Astrocyte of the spinal cord (primary cell): ENCODE results near the gene TOB1.
"Not testable (repeated sequence)": the region's sequence is repeated elsewhere in the genome, so short reads cannot be mapped to it uniquely, and the experiment has no call there.

Source experiments
- DNase-seq: peaks from one replicate; pipeline ENCODE4 v3.0.0; 2011; ENCODE audit warnings: low read depth, low spot score
- H3K4me3 ChIP-seq: 2 replicates; pipeline ENCODE4 v1.5.1; 2011; ENCODE audit warnings: low read depth, mild to moderate bottlenecking, low read length, moderate library complexity
- in situ Hi-C: cut with HindIII; loops from 2 replicates; pipeline ENCODE4 v1.10.0; 2017; ENCODE audit warnings: low sequenced_read_pairs
- TF ChIP-seq, protein P1 (sequence below): IDR thresholded peaks from 2 replicates; pipeline ENCODE4 v1.5.1; 2012; ENCODE audit warnings: low read depth, mild to moderate bottlenecking, low read length, inconsistent platforms

TOB1 gene

DNA sequence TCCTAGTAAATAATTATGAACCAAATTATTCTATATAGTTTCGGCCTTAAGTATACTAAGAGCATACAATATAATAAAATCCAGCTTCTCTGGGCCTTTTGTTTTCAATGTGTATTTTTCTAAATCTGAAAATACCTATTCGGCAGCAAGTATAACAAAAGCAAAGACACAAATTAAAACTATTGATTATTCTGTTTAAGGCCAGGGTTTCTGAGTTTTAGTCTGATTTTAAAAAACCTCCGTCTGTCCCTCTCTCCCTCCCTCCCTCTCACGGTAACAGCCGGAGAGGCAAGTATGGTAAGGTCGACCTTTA lies 1.5 kb downstream of the TOB1 start:
- in situ Hi-C loops = no loop called here
- TF ChIP-seq, protein P1, sequence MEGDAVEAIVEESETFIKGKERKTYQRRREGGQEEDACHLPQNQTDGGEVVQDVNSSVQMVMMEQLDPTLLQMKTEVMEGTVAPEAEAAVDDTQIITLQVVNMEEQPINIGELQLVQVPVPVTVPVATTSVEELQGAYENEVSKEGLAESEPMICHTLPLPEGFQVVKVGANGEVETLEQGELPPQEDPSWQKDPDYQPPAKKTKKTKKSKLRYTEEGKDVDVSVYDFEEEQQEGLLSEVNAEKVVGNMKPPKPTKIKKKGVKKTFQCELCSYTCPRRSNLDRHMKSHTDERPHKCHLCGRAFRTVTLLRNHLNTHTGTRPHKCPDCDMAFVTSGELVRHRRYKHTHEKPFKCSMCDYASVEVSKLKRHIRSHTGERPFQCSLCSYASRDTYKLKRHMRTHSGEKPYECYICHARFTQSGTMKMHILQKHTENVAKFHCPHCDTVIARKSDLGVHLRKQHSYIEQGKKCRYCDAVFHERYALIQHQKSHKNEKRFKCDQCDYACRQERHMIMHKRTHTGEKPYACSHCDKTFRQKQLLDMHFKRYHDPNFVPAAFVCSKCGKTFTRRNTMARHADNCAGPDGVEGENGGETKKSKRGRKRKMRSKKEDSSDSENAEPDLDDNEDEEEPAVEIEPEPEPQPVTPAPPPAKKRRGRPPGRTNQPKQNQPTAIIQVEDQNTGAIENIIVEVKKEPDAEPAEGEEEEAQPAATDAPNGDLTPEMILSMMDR = no peak

DNA sequence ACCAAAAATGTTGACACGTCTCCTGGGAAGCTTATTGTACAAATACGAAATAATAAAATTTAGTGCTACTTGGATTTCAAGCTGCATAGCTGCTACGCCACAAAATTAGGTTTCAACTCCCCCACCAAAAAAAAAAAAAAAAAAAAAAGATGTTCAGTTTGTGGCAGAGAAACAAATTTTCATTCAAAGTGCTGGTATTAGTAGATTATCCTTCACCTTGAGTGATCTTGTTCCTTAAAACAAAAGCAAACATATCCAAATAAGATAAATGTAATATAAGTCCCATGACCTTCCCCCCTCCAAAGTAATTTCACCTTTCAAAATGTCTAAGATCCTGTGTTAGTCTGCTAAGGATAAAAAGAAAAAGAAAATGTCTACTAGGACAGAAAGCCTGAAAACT lies 2.2 kb downstream of the TOB1 start:
- in situ Hi-C loops = no loop called here
- peak overlapping the region; percentile 55 for H3K4me3 ChIP-seq
- TF ChIP-seq, protein P1 = no peak
- DNase-seq = no peak

More for the DNA sequence above, 1.5 kb downstream of the TOB1 start:
- H3K4me3 ChIP-seq = peak overlapping the region; percentile 55
- no peak for DNase-seq

DNA sequence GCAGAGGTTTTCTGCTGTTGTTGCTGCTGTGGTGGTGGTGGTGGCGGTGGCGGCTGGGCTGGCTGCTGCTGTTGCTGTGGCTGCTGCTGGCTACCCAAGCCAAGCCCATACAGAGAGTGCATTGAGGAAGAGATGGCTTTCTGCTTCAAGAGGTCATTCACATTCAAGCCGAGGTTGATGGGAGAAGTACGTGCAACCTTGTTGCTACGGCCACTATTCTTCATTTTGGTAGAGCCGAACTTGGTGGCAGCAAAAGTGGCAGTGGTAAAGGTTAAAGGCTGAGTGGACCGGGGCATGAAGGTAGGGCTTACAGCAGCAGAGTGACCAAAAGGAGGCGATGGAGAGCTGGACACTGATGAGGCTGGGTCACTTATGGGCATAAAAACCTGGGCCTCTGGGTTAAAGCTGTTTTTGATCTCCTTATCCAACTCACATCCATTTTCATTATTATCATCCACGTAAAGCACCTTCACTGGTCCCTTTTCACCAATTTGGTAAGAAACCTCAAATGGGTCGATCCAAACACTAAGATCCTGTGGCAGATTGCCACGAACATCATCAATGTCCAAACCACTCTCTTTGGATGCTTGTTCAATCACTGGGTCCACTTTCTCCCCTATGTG lies 2.8 kb downstream of the TOB1 start:
- peak; percentile 35 for DNase-seq
- TF ChIP-seq, protein P1 = peak; percentile 75
- in situ Hi-C loops = no loop called here
- peak overlapping the region; percentile 55 for H3K4me3 ChIP-seq

DNA sequence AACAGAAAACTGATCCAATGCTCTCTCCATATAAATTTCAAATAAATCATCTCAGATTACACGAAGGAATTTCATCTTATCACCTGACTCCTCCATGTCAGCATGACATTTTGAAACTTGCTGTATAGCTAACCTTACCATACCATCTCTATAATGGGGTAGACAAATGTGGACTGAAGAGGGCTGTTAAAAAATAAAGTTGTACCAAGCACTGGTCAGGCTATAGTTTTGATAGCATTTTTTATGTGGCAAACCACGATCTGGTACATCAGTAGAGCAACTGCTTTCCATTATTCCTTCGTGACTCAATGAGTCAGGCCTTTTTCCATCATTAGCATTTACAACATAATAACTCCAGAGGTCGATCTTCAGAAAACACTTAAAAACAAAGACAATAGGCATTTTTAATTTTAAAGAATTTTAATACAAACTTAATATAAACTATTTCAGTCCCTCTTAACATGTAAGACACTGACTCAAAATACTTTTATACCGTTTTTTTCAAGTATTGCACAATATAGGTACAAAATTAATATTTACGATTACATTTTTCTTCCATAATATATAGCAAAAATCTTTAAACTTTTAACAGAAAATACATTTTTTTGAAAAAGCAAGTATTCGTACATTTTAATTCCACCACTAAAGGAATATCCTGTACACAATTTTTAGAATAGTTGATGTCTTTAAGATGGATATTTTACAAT lies 4.2 kb downstream of the TOB1 start:
- no peak overlapping the region for H3K4me3 ChIP-seq
- in situ Hi-C loops = no loop called here
- no peak for DNase-seq
- TF ChIP-seq, protein P1 = no peak

DNA sequence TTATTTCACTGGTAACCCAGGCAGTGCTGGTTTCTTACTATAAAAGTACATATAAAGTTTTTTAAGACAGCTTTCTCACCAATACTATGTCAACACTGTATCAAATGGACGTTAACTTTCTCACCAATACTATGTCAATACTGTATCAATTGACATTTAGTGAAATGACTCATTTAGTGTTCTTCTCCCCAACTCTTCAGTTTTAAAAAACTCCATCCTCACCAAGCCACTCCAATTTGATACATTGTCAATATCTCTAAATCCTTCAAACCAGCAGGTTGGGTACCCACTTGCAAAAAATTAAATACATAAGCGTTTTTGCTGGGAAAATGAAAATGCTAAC lies 4.8 kb downstream of the TOB1 start:
- no peak overlapping the region for H3K4me3 ChIP-seq
- DNase-seq = no peak
- in situ Hi-C loops = no loop called here
- TF ChIP-seq, protein P1 = no peak

DNA sequence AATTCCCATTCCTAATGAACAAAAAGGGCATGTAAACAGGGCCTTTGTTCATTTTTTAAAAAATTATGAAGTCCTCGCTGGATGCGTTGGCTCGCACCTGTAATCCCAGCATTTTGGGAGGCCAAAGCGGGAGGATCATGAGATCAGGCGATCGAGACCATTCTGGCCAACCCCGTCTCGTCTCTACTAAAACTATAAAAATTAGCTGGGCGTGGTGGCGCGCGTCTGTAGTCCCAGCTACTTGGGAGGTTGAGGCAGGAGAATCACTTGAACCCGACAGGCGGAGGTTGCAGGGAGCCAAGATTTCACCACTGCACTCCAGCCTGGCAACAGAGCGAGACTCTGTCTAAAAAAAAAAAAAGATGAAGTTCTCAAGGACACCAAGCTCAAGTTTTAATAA lies 6.4 kb downstream of the TOB1 start:
- H3K4me3 ChIP-seq, in situ Hi-C loops, DNase-seq: not testable (repeated sequence)

DNA sequence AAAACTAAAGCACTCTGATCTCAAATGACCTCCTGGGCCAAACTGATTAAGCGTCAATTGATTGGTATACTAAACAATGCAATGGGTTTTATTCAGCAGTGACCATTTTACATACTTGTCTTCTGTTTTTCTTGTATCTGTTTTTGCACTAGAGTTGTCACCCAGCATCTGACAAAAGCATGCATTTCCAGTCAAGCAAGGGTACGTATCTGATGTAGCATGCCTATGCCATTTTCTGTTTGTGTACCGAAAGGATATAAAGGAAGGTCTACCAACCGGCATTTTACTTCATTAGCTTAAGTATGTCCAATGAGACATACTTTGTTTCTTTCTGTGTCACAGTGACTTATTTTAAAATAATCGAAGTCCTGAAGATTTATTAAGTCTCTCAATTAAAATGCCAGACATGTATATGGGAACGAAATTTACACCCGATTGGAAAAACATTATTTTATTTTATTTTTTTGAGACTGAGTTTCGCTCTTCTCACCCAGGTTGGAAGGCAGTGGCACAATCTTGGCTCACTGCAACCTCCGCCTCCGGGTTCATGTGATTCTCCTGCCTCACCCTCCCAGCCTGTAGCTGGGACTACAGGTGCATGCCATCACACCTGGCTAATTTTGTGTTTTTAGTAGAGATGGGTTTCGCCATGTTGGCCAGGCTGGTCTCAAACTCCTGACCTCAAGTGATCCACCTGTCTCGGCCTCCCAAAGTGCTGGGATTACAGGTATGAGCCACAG lies 7.5 kb downstream of the TOB1 start:
- in situ Hi-C loops = no loop called here
- DNase-seq = no peak

More for the DNA sequence above, 7.5 kb downstream of the TOB1 start:
- TF ChIP-seq, protein P1 = no peak
- H3K4me3 ChIP-seq = no peak overlapping the region
